Transverse colon (tissue), 4 donors: Measurements from ENCODE around the gene RABGAP1. TPM values are rescaled to one million over a fixed set of nuclear protein-coding genes. Genes with fewer than 3 reads are reported as not detected.

Source experiments
- DNase-seq: peaks from one replicate; pipeline ENCODE4 v3.0.0-alpha.2; 2019
- H3K27ac ChIP-seq, 4 donors: fragments of 200-600 bp; sonication (generic); 2 replicates each; pipeline ENCODE4 v1.5.1; 2016 to 2018; ENCODE audit warnings: inconsistent platforms in 4 of 4
- H3K27me3 ChIP-seq: fragments of 200-600 bp; sonication (generic); 2 replicates; pipeline ENCODE4 v1.5.1; 2017; ENCODE audit warnings: inconsistent platforms
- H3K36me3 ChIP-seq, 4 donors: fragments of 200-600 bp; sonication (generic); 2 replicates each; pipeline ENCODE4 v1.5.1; 2017 to 2019; ENCODE audit warnings: inconsistent platforms in 4 of 4
- H3K4me1 ChIP-seq, 4 donors: fragments of 200-600 bp; sonication (generic); 2 replicates each; pipeline ENCODE4 v1.5.1; 2017 to 2020; ENCODE audit warnings: inconsistent platforms in 4 of 4
- H3K4me3 ChIP-seq, 4 donors: fragments of 200-600 bp; sonication (generic); 1 replicate in 1 of 4; 2 replicates in 3 of 4; pipeline versions ENCODE4 v1.5.1 to v1.6.1; 2017 to 2019; ENCODE audit warnings: inconsistent platforms in 4 of 4
- H3K9me3 ChIP-seq, 2 donors: fragments of 200-600 bp; sonication (generic); 2 replicates each; pipeline ENCODE4 v1.5.1; 2017 to 2019; ENCODE audit warnings: inconsistent platforms in 2 of 2
- CTCF ChIP-seq, 5 experiments: fragments of 200-600 bp in 3 of 5; fragments of 450-650 bp in 2 of 5; sonication (generic) in 3 of 5; IDR thresholded peaks; 1 replicate in 2 of 5; 2 replicates in 3 of 5; pipeline ENCODE4 v1.5.1; 2016 to 2017; ENCODE audit warnings: antibody characterized with exemption in 5 of 5, inconsistent platforms in 3 of 5, mild to moderate bottlenecking in 2 of 5, moderate library complexity in 1 of 5
- EP300 ChIP-seq: sonication (generic); formaldehyde crosslinking; IDR thresholded peaks from one replicate; pipeline ENCODE4 v1.6.1; 2017; ENCODE audit warnings: antibody characterized with exemption, low read depth
- POLR2A ChIP-seq: fragments of 450-650 bp; IDR thresholded peaks from one replicate; pipeline ENCODE4 v1.6.1; 2016; ENCODE audit warnings: antibody characterized with exemption, mild to moderate bottlenecking, moderate library complexity
- POLR2AphosphoS5 ChIP-seq, 3 donors: sonication (generic); formaldehyde crosslinking; IDR thresholded peaks; one replicate each; pipeline ENCODE4 v1.6.1; 2016; ENCODE audit warnings: antibody characterized with exemption in 3 of 3
- WGBS, 2 donors: methylation state at CpG; one replicate each; pipeline ENCODE4 v1.1.5; 2018; ENCODE audit warnings: low coverage in 1 of 2; 5-methylcytosine and 5-hydroxymethylcytosine counted together
- in situ Hi-C, 4 donors: fragments of 200-750 bp; cut with MboI; loops; one replicate each; pipeline versions ENCODE4 v1.15.0 to v1.15.1; 2017; ENCODE audit warnings: low sequenced_read_pairs in 3 of 4, low pct_ligation_motif_present in 1 of 4, low pct_unique_long_range_greater_than_20kb in 1 of 4
- intact Hi-C: fragments of 100-400 bp; cut with DNase I; formaldehyde crosslinking; loops from one replicate; pipeline ENCODE4 v1.15.1; 2023; ENCODE audit warnings: low total_unique reads
- total RNA-seq, 4 donors: library from RNA; depleted of rRNA; stranded (reverse); fragments of >200 nt; gene quantifications; one replicate each; pipeline ENCODE4 v1.1.0, GENCODE V29; 2016

Gene RABGAP1
- 100 to 1,000 TPM in 2 of 4 donors, 10 to 100 TPM in 2; 56.1 to 114 (median 88.9) TPM for total RNA-seq

- H3K4me1 ChIP-seq, result peaks cover 17 to 51% (median 29%) of the 10 kb centered on the region in 4 donors
- intact Hi-C loops (no loop called here), in situ Hi-C loops (no loop called here)
- peak within 1 kb of the TSS; percentile 91 to 97 (median 94) for H3K27ac ChIP-seq
- H3K27me3 ChIP-seq, result no peaks in the 10 kb centered on the region
- peak; percentile 100 for DNase-seq
- H3K9me3 ChIP-seq, result no peaks in the 10 kb centered on the region
- H3K36me3 ChIP-seq, result peaks cover 0 to 15% (median 1%) of the 10 kb centered on the region in 4 donors
- peak within 1 kb of the TSS; percentile 74 to 97 (median 88) for H3K4me3 ChIP-seq
- 1% methylated on average over 47 of the region's 54 CpGs; no CpG with 5 or more reads in 1 of the 2 donors for WGBS, 2 donors
- TF ChIP-seq POLR2AphosphoS5 (IDR thresholded peaks at IDR 0.05), result peak; percentile 91 to 93 (median 91)
- no peak for TF ChIP-seq EP300
- peak; percentile 88 for TF ChIP-seq POLR2A
Measured at GRCh38 chr9:122940749-122941581, at the start of gene RABGAP1. TSS of gene RABGAP1 (plus strand) at chr9:122941020. CDS start at chr9:122957060, 16,040 bp downstream.

GRCh38 chr9:122897969-122898368 is 42.9 kb upstream of the RABGAP1 start:
- Histone ChIP-seq H3K4me3 (no peak overlapping the region), H3K9me3 (no peaks in the 10 kb centered on the region), H3K27ac (no peak overlapping the region), H3K27me3 (no peaks in the 10 kb centered on the region), H3K36me3 (peaks cover 0 to 33% (median 9%) of the 10 kb centered on the region in 4 donors), H3K4me1 (peaks cover 2 to 48% (median 16%) of the 10 kb centered on the region in 4 donors)
- TF ChIP-seq POLR2AphosphoS5 (IDR thresholded peaks at IDR 0.05) (no peak), EP300 (no peak), CTCF (IDR thresholded peaks at IDR 0.05) (no peak), POLR2A (no peak)
- in situ Hi-C loops (no loop called here), intact Hi-C loops (no loop called here)
- WGBS, 2 donors, result 100% methylated on average over 1 of the region's 1 CpG
- DNase-seq, result no peak

- WGBS, 2 donors, result 51 to 63% methylated on average over 2 of the region's 2 CpGs
Measured at GRCh38 chr9:122900791-122901190, 40.0 kb upstream of the RABGAP1 start.

GRCh38 chr9:122904466-122904822 is 36.4 kb upstream of the RABGAP1 start:
- 0% methylated on average over 1 to 8 of the region's 8 CpGs for WGBS, 2 donors
- peaks cover 10 to 52% (median 26%) of the 10 kb centered on the region in 4 donors for H3K4me1 ChIP-seq

More at GRCh38 chr9:122900791-122901190, 40.0 kb upstream of the RABGAP1 start:
- H3K4me3 ChIP-seq, result peak overlapping the region in 1 of 4 donors; percentile 9
- intact Hi-C loops, result no loop called here
- no peak for DNase-seq
- in situ Hi-C loops, result no loop called here
- no peak for TF ChIP-seq POLR2AphosphoS5 (IDR thresholded peaks at IDR 0.05)
- TF ChIP-seq CTCF (IDR thresholded peaks at IDR 0.05), result no peak
- no peak for TF ChIP-seq EP300
- TF ChIP-seq POLR2A, result no peak
- H3K27me3 ChIP-seq, result no peaks in the 10 kb centered on the region
- H3K36me3 ChIP-seq, result peaks cover 0 to 6% (median 2%) of the 10 kb centered on the region in 4 donors
- no peaks in the 10 kb centered on the region for H3K9me3 ChIP-seq
- peaks cover 10 to 64% (median 31%) of the 10 kb centered on the region in 4 donors for H3K4me1 ChIP-seq
- H3K27ac ChIP-seq, result peak overlapping the region in 2 of 4 donors; percentile 20 to 41

More at GRCh38 chr9:122904466-122904822, 36.4 kb upstream of the RABGAP1 start:
- TF ChIP-seq POLR2A (no peak), POLR2AphosphoS5 (IDR thresholded peaks at IDR 0.05) (no peak), CTCF (IDR thresholded peaks at IDR 0.05) (no peak), EP300 (no peak)
- Histone ChIP-seq H3K27me3 (no peaks in the 10 kb centered on the region), H3K27ac (peak overlapping the region; percentile 96 to 99 (median 96)), H3K9me3 (no peaks in the 10 kb centered on the region), H3K36me3 (peaks cover 0 to 7% (median 0%) of the 10 kb centered on the region in 4 donors), H3K4me3 (peak overlapping the region; percentile 78 to 98 (median 90))
- intact Hi-C loops, result no loop called here
- in situ Hi-C loops, result no loop called here
- peak; percentile 31 for DNase-seq
